ENCODE data around the gene PLA2G4B. TPM values are rescaled to one million over a fixed set of nuclear protein-coding genes. Genes with fewer than 3 reads are reported as not detected.

Gene PLA2G4B
- total and polyA plus RNA-seq, 2 of the 8 experiments (the other 6 are each of a cell fraction or from before 2014, with no cell fraction given), result 4.2 to 9.2 TPM

- no peak for TF ChIP-seq NRF1 (IDR thresholded peaks at IDR 0.05; ENCODE audit: low read depth, low read length)
- no peak for TF ChIP-seq SUZ12 (IDR thresholded peaks at IDR 0.05; ENCODE audit: low read length)
- TF ChIP-seq CBX8 (IDR thresholded peaks at IDR 0.05; ENCODE audit: borderline replicate concordance, low read depth, low read length), result no peak
- no peak for TF ChIP-seq BCL11A (IDR thresholded peaks at IDR 0.05; ENCODE audit: low read depth in 2 of 2, low read length in 2 of 2)
- TF ChIP-seq SRF (IDR thresholded peaks at IDR 0.05; ENCODE audit: low read depth, low read length), result no peak
Observed at GRCh38 chr15:41885321-41885720, 46.7 kb downstream of the PLA2G4B start (continued).
